Epithelial cell of proximal tubule (primary cell): ENCODE data around the gene RADIL. TPM values are rescaled to one million over a fixed set of nuclear protein-coding genes. Genes with fewer than 3 reads are reported as not detected.
"Not testable (repeated sequence)": the region's sequence is repeated elsewhere in the genome, so short reads cannot be mapped to it uniquely, and the experiment has no call there.

Experiments used
- DNase-seq: peaks from one replicate; pipeline ENCODE4 v3.0.0-alpha.2; 2011; ENCODE audit warnings: low read depth
- H3K4me3 ChIP-seq: 2 replicates; pipeline ENCODE4 v1.5.1; 2011; ENCODE audit warnings: low read depth, mild to moderate bottlenecking, low read length
- total RNA-seq: library from RNA; depleted of rRNA; stranded (reverse); fragments of >200 nt; gene quantifications from 2 replicates; pipeline ENCODE4 v1.2.3, GENCODE V29; 2015
- TF ChIP-seq, protein P1 (sequence below): conservative IDR thresholded peaks from 2 replicates; pipeline ENCODE4 v1.5.1; 2012; ENCODE audit warnings: low read depth, mild to moderate bottlenecking, low read length

The RADIL gene
- total RNA-seq, 1 donor from 2014 or later: 2.4 TPM

DNA sequence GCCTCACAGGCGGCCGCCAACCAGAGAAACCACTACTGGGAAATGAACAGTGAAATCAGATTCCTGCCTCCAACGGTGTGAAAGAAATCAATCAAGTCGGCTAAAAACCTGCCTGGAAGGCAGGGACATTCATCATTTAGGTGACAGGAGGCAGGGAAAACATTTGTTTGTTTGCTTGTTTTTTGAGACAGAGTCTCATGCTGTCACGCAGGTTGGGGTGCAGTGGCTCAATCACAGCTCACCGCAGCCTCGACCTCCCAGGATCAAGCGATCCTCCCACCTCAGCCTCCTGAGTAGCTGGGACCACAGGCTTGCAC lies 77.6 kb downstream of the RADIL start:
- no peak for DNase-seq
- TF ChIP-seq, protein P1, sequence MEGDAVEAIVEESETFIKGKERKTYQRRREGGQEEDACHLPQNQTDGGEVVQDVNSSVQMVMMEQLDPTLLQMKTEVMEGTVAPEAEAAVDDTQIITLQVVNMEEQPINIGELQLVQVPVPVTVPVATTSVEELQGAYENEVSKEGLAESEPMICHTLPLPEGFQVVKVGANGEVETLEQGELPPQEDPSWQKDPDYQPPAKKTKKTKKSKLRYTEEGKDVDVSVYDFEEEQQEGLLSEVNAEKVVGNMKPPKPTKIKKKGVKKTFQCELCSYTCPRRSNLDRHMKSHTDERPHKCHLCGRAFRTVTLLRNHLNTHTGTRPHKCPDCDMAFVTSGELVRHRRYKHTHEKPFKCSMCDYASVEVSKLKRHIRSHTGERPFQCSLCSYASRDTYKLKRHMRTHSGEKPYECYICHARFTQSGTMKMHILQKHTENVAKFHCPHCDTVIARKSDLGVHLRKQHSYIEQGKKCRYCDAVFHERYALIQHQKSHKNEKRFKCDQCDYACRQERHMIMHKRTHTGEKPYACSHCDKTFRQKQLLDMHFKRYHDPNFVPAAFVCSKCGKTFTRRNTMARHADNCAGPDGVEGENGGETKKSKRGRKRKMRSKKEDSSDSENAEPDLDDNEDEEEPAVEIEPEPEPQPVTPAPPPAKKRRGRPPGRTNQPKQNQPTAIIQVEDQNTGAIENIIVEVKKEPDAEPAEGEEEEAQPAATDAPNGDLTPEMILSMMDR: no peak
- H3K4me3 ChIP-seq: no peak overlapping the region

DNA sequence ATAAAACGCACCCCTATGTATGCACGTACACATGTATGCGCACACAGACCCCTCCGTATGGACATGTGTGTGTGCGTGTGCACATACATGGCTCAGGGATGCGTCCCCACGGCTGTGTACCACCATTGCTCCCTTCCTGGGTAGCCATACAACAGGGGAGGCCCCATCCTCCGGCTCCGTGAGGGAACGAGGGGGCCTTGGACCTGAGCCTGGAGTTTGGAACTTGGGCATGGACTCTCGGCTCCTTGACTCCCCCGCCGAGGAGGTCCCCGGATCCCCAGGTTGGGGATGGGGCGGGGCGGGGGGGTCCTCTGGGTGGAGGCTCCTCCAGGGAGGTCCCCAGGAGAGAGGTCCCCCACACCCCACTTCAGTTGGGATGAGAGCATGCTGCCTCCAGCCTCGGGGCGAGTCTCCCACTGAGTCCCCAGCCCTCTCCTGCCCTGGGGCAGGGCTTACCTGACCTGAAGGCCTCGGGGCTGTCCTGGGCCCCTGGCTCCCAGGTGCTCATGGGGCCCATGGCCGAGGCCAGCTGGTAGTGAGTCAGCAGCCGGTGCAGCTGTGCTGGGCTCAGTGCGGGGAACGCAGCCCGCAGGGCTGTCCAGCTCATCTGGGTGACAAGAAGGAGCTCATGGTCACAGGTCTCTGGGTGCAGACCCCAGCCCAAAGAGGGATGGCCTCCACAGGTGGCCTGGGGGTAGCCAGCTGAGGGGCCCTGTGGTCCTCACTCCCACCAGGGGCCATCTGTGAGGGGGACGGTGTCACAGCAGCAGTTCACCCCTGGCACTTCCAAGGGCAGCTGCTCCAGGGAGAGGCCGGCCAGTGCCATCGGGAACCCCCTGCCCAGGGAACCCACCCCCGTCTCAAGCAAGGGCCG lies 78.2 kb downstream of the RADIL start:
- TF ChIP-seq, protein P1: no peak
- H3K4me3 ChIP-seq: no peak overlapping the region
- no peak for DNase-seq

GRCh38 chr7:4803397-4804241 lies 79.9 kb downstream of the RADIL start:
- no peak for DNase-seq
- no peak overlapping the region for H3K4me3 ChIP-seq
- TF ChIP-seq, protein P1: no peak

DNA sequence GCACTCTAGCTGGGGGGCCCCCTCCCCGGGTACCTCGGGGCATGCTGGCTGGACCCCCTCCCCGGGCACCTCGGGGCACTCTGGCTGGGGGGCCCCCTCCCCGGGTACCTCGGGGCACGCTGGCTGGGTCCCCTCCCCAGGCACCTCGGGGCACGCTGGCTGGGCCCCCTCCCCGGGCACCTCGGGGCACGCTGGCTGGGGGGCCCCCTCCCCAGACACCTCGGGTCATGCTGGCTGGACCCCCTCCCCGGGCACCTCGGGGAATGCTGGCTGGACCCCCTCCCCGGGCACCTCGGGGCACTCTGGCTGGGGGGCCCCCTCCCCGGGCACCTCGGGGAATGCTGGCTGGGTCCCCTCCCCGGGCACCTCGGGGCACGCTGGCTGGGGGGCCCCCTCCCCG lies 80.9 kb downstream of the RADIL start:
- not testable (repeated sequence) for DNase-seq, H3K4me3 ChIP-seq

DNA sequence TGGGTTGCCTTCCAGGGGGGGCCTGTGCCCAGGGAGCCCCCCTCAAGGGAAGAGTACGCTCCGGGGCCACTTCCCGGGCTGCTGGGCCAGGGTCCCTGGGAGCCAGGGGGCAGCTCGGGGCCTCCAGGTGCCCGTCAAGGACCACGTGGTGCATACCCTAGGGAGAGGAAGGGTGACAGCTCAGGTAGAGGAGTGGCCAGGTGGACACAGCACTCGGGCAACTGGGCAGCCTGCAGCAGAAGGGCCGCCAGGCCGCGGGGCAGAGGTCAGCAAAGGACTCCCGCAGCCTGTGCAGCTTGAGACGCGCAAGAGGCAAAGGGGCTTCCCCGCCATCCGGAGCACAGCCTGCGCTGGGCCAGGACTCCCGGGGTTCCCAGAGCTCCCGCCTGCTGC lies 81.7 kb downstream of the RADIL start:
- TF ChIP-seq, protein P1: no peak
- DNase-seq: no peak
- H3K4me3 ChIP-seq: no peak overlapping the region

GRCh38 chr7:4800926-4801838 lies 82.3 kb downstream of the RADIL start:
- no peak overlapping the region for H3K4me3 ChIP-seq
- TF ChIP-seq, protein P1: no peak
- no peak for DNase-seq

DNA sequence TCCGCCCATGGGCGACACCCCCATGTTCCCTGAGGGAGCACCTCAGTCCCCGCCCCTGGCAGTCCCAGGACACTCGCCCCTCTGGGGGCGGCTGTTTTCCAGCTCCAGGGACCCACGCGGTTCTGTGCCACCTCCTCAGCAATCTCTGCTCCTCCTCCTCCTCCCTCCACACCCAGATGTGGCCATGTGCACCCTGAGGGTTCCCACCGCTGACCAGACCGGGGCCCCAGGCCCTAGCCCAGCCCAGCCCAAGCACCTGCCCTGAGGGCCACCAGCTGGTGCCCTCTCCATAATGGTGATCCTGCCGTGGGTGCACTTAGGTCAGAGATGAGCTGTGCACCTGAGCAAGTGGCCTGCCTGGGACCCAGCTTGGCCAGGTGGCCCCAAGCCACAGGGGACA lies 83.0 kb downstream of the RADIL start:
- H3K4me3 ChIP-seq: no peak overlapping the region
- TF ChIP-seq, protein P1: no peak
- DNase-seq: no peak
